ENCODE measurements around the gene JAK2. TPM values are rescaled to one million over a fixed set of nuclear protein-coding genes. Genes with fewer than 3 reads are reported as not detected.
A peak's percentile ranks its signal among the peaks of the same experiment; 100 is the strongest.
"Not testable (repeated sequence)": the region's sequence is repeated elsewhere in the genome, so short reads cannot be mapped to it uniquely, and the experiment has no call there.

The JAK2 gene
- total RNA-seq, 3 donors from 2014 or later: 28.8 to 46.9 (median 35.4) TPM

DNA sequence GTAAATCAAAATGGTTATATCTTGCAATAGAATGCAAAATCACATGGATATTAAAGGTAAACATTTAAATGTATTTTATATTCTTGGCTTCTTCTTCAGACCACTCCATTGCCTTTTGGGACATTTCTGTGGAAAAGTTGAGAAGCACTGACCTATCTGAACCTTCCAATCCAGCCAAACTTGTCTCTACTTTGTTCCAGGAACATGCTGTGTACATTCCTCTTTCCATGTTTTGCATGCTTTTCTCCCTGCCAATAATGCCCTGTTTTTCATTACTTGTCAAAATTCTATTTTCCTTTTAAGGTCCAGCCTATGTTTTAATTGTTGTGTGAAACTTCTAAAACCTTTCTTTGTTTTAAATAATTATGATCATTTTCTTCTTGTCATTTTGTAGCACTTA lies 28.3 kb downstream of the JAK2 start:
- Histone ChIP-seq H3K27ac (no peak overlapping the region), H3K4me1 (no peaks in the 10 kb centered on the region)
- intact Hi-C loops (cut with DNase I; ENCODE audit: low total_unique reads): loop anchor here (10.0 kb wide), 1 partner anchor 839 kb away; no protein-coding TSS in a partner anchor

DNA sequence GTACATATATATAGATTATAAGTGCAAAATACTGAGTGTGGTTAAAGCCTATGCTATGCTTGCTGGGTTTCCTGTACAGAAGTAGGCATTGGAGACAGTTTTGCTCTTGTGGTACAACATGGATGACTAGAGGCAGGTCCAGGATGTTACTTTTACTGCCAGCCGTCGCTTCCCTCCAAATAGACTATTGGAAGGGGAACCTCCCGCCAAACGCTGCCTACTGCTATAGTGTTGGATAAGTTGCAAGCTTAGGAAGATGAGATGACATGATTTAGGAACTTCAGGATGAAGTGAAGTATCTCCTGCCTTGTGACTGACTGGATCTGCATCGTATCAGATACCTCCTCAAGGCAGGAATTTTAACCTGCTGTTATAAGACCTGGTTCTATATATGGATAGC lies 30.9 kb downstream of the JAK2 start:
- TF ChIP-seq POLR2A (IDR thresholded peaks at IDR 0.05) (no peak), POLR2AphosphoS5 (IDR thresholded peaks at IDR 0.05) (no peak), CTCF (IDR thresholded peaks at IDR 0.05) (no peak)
- intact Hi-C loops (cut with DNase I; ENCODE audit: low total_unique reads): loop anchor here (10.0 kb wide), 1 partner anchor 841 kb away; no protein-coding TSS in a partner anchor
- Histone ChIP-seq H3K4me1 (no peaks in the 10 kb centered on the region), H3K27ac (no peak overlapping the region), H3K9me3 (peaks cover 8 to 13% of the 10 kb centered on the region in 2 donors), H3K4me3 (no peak overlapping the region), H3K27me3 (no peaks in the 10 kb centered on the region), H3K36me3 (peaks cover 4% of the 10 kb centered on the region)
- DNase-seq (ENCODE audit: low spot score in 2 of 2): no peak

More for the DNA sequence above, 28.3 kb downstream of the JAK2 start:
- TF ChIP-seq POLR2AphosphoS5 (IDR thresholded peaks at IDR 0.05) (peak in 1 of 3 donors; percentile 69), CTCF (IDR thresholded peaks at IDR 0.05) (no peak)
- no peak for DNase-seq (ENCODE audit: low spot score in 2 of 2)
- Histone ChIP-seq H3K36me3 (peaks cover 4% of the 10 kb centered on the region), H3K4me3 (no peak overlapping the region), H3K9me3 (peaks cover 3 to 6% of the 10 kb centered on the region in 2 donors), H3K27me3 (no peaks in the 10 kb centered on the region)

- TF ChIP-seq CTCF (IDR thresholded peaks at IDR 0.05): no peak
- no peak for TF ChIP-seq POLR2A (IDR thresholded peaks at IDR 0.05)
- no peak for TF ChIP-seq POLR2AphosphoS5 (IDR thresholded peaks at IDR 0.05)
- no peaks in the 10 kb centered on the region for H3K4me1 ChIP-seq
- no peaks in the 10 kb centered on the region for H3K27me3 ChIP-seq
- no peak overlapping the region for H3K27ac ChIP-seq
- peaks cover 0 to 9% of the 10 kb centered on the region in 2 donors for H3K9me3 ChIP-seq
- peaks cover 4% of the 10 kb centered on the region for H3K36me3 ChIP-seq
- H3K4me3 ChIP-seq: no peak overlapping the region
- intact Hi-C loops (cut with DNase I; ENCODE audit: low total_unique reads): no loop called here
- no peak for DNase-seq (ENCODE audit: low spot score in 2 of 2)
Observed at GRCh38 chr9:5025416-5025815, 40.3 kb downstream of the JAK2 start.

DNA sequence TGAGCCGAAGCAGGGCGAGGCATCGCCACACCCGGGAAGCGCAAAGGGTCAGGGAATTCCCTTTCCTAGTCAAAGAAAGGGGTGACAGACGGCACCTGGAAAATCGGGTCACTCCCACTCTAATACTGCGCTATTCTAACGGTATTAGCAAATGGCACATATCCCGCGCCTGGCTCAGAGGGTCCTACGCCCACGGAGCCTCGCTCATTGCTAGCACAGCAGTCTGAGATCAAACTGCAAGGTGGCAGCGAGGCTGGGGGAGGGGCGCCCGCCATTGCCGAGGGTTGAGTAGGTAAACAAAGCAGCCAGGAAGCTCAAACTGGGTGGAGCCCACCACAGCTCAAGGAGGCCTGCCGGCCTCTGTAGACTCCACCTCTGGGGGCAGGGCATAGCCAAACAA lies 46.9 kb downstream of the JAK2 start:
- H3K36me3 ChIP-seq; intact Hi-C loops (cut with DNase I; ENCODE audit: low total_unique reads); H3K4me1 ChIP-seq; H3K9me3 ChIP-seq; H3K4me3 ChIP-seq; H3K27me3 ChIP-seq; H3K27ac ChIP-seq; DNase-seq (ENCODE audit: low spot score in 2 of 2): not testable (repeated sequence)

DNA sequence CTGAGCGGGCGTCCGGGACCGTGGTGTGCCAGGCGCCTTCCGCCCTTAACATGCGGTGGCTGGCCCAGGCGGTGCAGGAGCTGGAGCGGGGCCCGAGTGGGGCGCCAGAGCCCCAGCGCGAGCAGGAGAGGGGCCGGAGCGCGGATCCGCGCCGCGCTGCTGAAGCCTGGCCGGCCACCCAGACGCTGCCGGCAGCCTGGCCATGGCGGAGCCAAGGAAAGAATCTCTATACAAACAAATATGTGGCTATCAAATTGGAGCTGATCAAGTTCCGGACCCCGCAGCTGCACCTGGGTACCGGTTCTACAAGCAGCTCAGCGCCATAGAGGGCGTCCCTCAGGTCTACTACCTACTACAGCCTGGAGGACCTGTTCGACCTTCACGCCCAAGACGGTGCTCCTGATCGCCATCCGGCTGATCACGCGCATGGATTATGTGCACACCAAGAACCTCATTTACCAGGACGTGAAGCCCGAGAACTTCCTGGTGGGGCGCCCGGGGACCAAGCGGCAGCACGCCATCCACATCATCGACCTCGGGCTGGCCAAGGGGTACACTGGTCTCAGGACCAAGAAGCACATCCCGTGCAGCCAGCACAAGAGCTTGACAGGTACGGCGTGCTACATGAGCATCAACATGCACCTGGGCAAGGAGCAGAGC lies 55.8 kb downstream of the JAK2 start:
- no peak for DNase-seq (ENCODE audit: low spot score in 2 of 2)
- Histone ChIP-seq H3K4me1 (no peaks in the 10 kb centered on the region), H3K27ac (no peak overlapping the region), H3K36me3 (peaks cover 6% of the 10 kb centered on the region), H3K27me3 (no peaks in the 10 kb centered on the region), H3K9me3 (peaks cover 9 to 10% of the 10 kb centered on the region in 2 donors), H3K4me3 (no peak overlapping the region)
- intact Hi-C loops (cut with DNase I; ENCODE audit: low total_unique reads): no loop called here
- TF ChIP-seq CTCF (IDR thresholded peaks at IDR 0.05) (no peak), POLR2A (IDR thresholded peaks at IDR 0.05) (no peak), POLR2AphosphoS5 (IDR thresholded peaks at IDR 0.05) (no peak)
